ENCODE measurements around the gene PCNT.

- TF ChIP-seq NFRKB (IDR thresholded peaks at IDR 0.05; ENCODE audit: low read depth) (no peak), EGR1 (conservative IDR thresholded peaks at IDR 0.05) (no peak), ZNF121 (CRISPR knock-in tag; conservative IDR thresholded peaks at IDR 0.05) (no peak), CTCF (IDR thresholded peaks at IDR 0.05 in 2 of 3, conservative IDR thresholded peaks at IDR 0.05 in 1 of 3; ENCODE audit: insufficient read depth in 2 of 3, low read depth in 1 of 3, low read length in 3 of 3) (no peak), HMBOX1 (IDR thresholded peaks at IDR 0.05) (no peak), MYNN (IDR thresholded peaks at IDR 0.05) (no peak), MYNN (CRISPR knock-in tag; IDR thresholded peaks at IDR 0.05) (no peak), GABPA (tag; conservative IDR thresholded peaks at IDR 0.05; ENCODE audit: low read depth) (no peak), HDAC1 (IDR thresholded peaks at IDR 0.05) (no peak), USF1 (CRISPR knock-in tag; IDR thresholded peaks at IDR 0.05) (no peak), FOSL1 (tag; conservative IDR thresholded peaks at IDR 0.05) (no peak), ZFP36 (IDR thresholded peaks at IDR 0.05; ENCODE audit: low read depth, low read length, partially characterized antibody) (no peak), ELF1 (tag; IDR thresholded peaks at IDR 0.05) (no peak), RNF2 (IDR thresholded peaks at IDR 0.05) (no peak), ATF1 (CRISPR knock-in tag; IDR thresholded peaks at IDR 0.05) (no peak), ATF1 (tag; IDR thresholded peaks at IDR 0.05) (no peak)
These were observed 36.4 kb upstream of the PCNT start for GRCh38 chr21:46287541-46287940.
